IMR-90 (cell line): ENCODE results near the gene UBFD1. TPM values are rescaled to one million over a fixed set of nuclear protein-coding genes. Genes with fewer than 3 reads are reported as not detected.

ENCODE experiments used
- ATAC-seq: fragments of 200-7000 bp; cut with Tn5 transposase; 2 replicates; pipeline ENCODE4 v1.9.1; 2020; ENCODE audit warnings: low read depth, mild to moderate bottlenecking, moderate library complexity
- BruUV-seq: library from RNA; stranded (reverse); fragments of 400-500 nt; replicated peaks from 2 replicates; lab custom pipeline; 2021; lab: Mats Ljungman, UMichigan
- CTCF ChIA-PET: fragments of 300-600 bp; formaldehyde crosslinking; extraction: SDS; loops from one replicate; lab custom pipeline; 2021; ENCODE audit warnings: antibody characterized with exemption; lab: Yijun Ruan, JAX
- POLR2A ChIA-PET: fragments of 300-600 bp; sonication (Branson Sonifier 250); formaldehyde crosslinking; loops from one replicate; lab custom pipeline; 2022; ENCODE audit warnings: antibody characterized with exemption; ENCODE audit not compliant: unreplicated experiment; lab: Charles Lee
- DNase-seq: peaks from one replicate; pipeline ENCODE4 v3.0.0; 2013
- H2AFZ ChIP-seq: replicated peaks from 2 replicates; pipeline ENCODE3; 2013; ENCODE audit warnings: low read length, mild to moderate bottlenecking; ENCODE audit not compliant: poor library complexity
- H2AK5ac ChIP-seq: 2 replicates; pipeline ENCODE4 v1.6.1; 2013; ENCODE audit warnings: low read depth, low read length, inconsistent platforms
- H2AK9ac ChIP-seq: replicated peaks from 2 replicates; pipeline ENCODE3; 2013; ENCODE audit warnings: mild to moderate bottlenecking, low read depth, low read length, moderate library complexity; ENCODE audit not compliant: poor library complexity
- H2BK120ac ChIP-seq: 2 replicates; pipeline ENCODE4 v1.6.1; 2013; ENCODE audit warnings: low read depth, low read length, inconsistent platforms
- H2BK15ac ChIP-seq: 3 replicates; pipeline ENCODE4 v1.6.1; 2013; ENCODE audit warnings: low read depth, low read length, inconsistent platforms
- H2BK20ac ChIP-seq: 2 replicates; pipeline ENCODE4 v1.6.1; 2013; ENCODE audit warnings: low read depth, mild to moderate bottlenecking, inconsistent platforms, low read length, moderate library complexity
- H2BK5ac ChIP-seq: 2 replicates; pipeline ENCODE4 v1.6.1; 2013; ENCODE audit warnings: mild to moderate bottlenecking, low read depth, low read length, inconsistent platforms; ENCODE audit not compliant: poor library complexity, severe bottlenecking
- H3K14ac ChIP-seq: replicated peaks from 2 replicates; pipeline ENCODE4 v1.6.1; 2013; ENCODE audit warnings: low read depth, low read length, inconsistent platforms
- H3K18ac ChIP-seq: 2 replicates; pipeline ENCODE4 v1.6.1; 2013; ENCODE audit warnings: low read depth, low read length, control low read depth
- H3K23ac ChIP-seq: 2 replicates; pipeline ENCODE4 v1.6.1; 2013; ENCODE audit warnings: low read depth, low read length, inconsistent platforms
- H3K27ac ChIP-seq: 2 replicates; pipeline ENCODE4 v1.5.1; 2013; ENCODE audit warnings: mild to moderate bottlenecking, control low read depth, low read length; ENCODE audit not compliant: insufficient read depth
- H3K27me3 ChIP-seq: 2 replicates; pipeline ENCODE4 v1.6.1; 2013; ENCODE audit warnings: low read length; ENCODE audit not compliant: control insufficient read depth, insufficient read depth
- H3K36me3 ChIP-seq: 2 replicates; pipeline ENCODE4 v1.6.1; 2013; ENCODE audit warnings: low read length, mixed read lengths; ENCODE audit not compliant: control insufficient read depth, insufficient read depth
- H3K4ac ChIP-seq: 2 replicates; pipeline ENCODE4 v1.6.1; 2013; ENCODE audit warnings: low read depth, low read length, inconsistent platforms
- H3K4me1 ChIP-seq: 2 replicates; pipeline ENCODE4 v1.6.1; 2013; ENCODE audit warnings: low read length, mixed read lengths; ENCODE audit not compliant: control insufficient read depth, insufficient read depth
- H3K4me2 ChIP-seq: 2 replicates; pipeline ENCODE4 v1.6.1; 2013; ENCODE audit warnings: low read depth, mild to moderate bottlenecking, control low read depth, low read length, moderate library complexity
- H3K4me3 ChIP-seq: 2 replicates; pipeline ENCODE4 v1.5.1; 2013; ENCODE audit warnings: low read depth, mild to moderate bottlenecking, control low read depth, low read length, moderate library complexity; ENCODE audit not compliant: insufficient read depth
- H3K56ac ChIP-seq: 2 replicates; pipeline ENCODE4 v1.6.1; 2013; ENCODE audit warnings: low read length, inconsistent platforms; ENCODE audit not compliant: insufficient read depth; ENCODE audit errors: extremely low read depth
- H3K79me1 ChIP-seq, 2 experiments: 2 replicates each; pipeline ENCODE4 v1.6.1; 2013; ENCODE audit warnings: low read length in 2 of 2, inconsistent platforms in 1 of 2, low read depth in 1 of 2
- H3K9ac ChIP-seq: 2 replicates; pipeline ENCODE4 v1.6.1; 2013; ENCODE audit warnings: low read depth, low read length, control low read depth
- H3K9me1 ChIP-seq: 2 replicates; pipeline ENCODE4 v1.6.1; 2013; ENCODE audit warnings: low read length, inconsistent platforms; ENCODE audit not compliant: insufficient read depth
- H3K9me3 ChIP-seq: 2 replicates; pipeline ENCODE4 v1.6.1; 2013; ENCODE audit warnings: low read length; ENCODE audit not compliant: control insufficient read depth, insufficient read depth
- H4K20me1 ChIP-seq: 2 replicates; pipeline ENCODE4 v1.6.1; 2013; ENCODE audit warnings: low read length, inconsistent platforms; ENCODE audit not compliant: insufficient read depth
- H4K5ac ChIP-seq: 2 replicates; pipeline ENCODE4 v1.6.1; 2013; ENCODE audit warnings: mild to moderate bottlenecking, low read depth, low read length, control low read depth
- H4K8ac ChIP-seq, 2 experiments: 2 replicates each; pipeline ENCODE4 v1.6.1; 2013; ENCODE audit warnings: low read depth in 2 of 2, low read length in 2 of 2, control low read depth in 1 of 2, inconsistent platforms in 1 of 2
- H4K91ac ChIP-seq: 2 replicates; pipeline ENCODE4 v1.6.1; 2013; ENCODE audit warnings: low read depth, low read length, inconsistent platforms; ENCODE audit not compliant: insufficient read depth
- BHLHE40 ChIP-seq: fragments of 150-350 bp; IDR thresholded peaks from 2 replicates; pipeline ENCODE4 v1.6.1; 2016; ENCODE audit warnings: mild to moderate bottlenecking, low read depth, low read length
- CEBPB ChIP-seq: IDR thresholded peaks from 2 replicates; pipeline ENCODE4 v1.6.1; 2012; ENCODE audit warnings: low read depth, low read length, improper control_type of control experiment
- MAFK ChIP-seq: IDR thresholded peaks from 2 replicates; pipeline ENCODE4 v1.6.1; 2012; ENCODE audit warnings: low read depth, low read length, improper control_type of control experiment
- MAZ ChIP-seq: IDR thresholded peaks from 2 replicates; pipeline ENCODE4 v1.6.1; 2012; ENCODE audit warnings: low read depth, mild to moderate bottlenecking, low read length, improper control_type of control experiment, moderate library complexity, borderline replicate concordance
- POLR2A ChIP-seq: IDR thresholded peaks from 2 replicates; pipeline ENCODE4 v1.6.1; 2012; ENCODE audit warnings: mild to moderate bottlenecking, low read depth, low read length
- RCOR1 ChIP-seq: IDR thresholded peaks from 2 replicates; pipeline ENCODE4 v1.6.1; 2012; ENCODE audit warnings: mild to moderate bottlenecking, low read length, improper control_type of control experiment; ENCODE audit not compliant: insufficient replicate concordance
- SMC3 ChIP-seq: fragments of 150-350 bp; IDR thresholded peaks from 2 replicates; pipeline ENCODE4 v1.6.1; 2016; ENCODE audit warnings: low read depth, mild to moderate bottlenecking, antibody characterized with exemption, low read length, moderate library complexity
- WGBS, 2 experiments: methylation state at CpG; one replicate each; pipeline versions ENCODE4 v1.1.5 to v1.1.7; 2013; ENCODE audit warnings: missing lambda C conversion rate in 2 of 2; ENCODE audit not compliant: insufficient read length in 1 of 2; ENCODE audit errors: extremely low coverage in 2 of 2; 5-methylcytosine and 5-hydroxymethylcytosine counted together
- dilution Hi-C: fragments of 300-500 bp; cut with HindIII; formaldehyde crosslinking; loops from one replicate; pipeline ENCODE4 v1.14.3; 2018; ENCODE audit warnings: low sequenced_read_pairs; ENCODE audit not compliant: unreplicated experiment
- in situ Hi-C: fragments of 300-500 bp; cut with MboI; formaldehyde crosslinking; loops from 3 replicates; pipeline ENCODE4 v1.14.3; 2019; ENCODE audit warnings: low sequenced_read_pairs, inconsistent platforms, mixed read lengths
- intact Hi-C: fragments of 100-400 bp; cut with micrococcal nuclease; formaldehyde crosslinking; loops from 2 replicates; pipeline ENCODE4 v1.10.0; 2022
- polyA plus RNA-seq, 3 experiments: library from polyadenylated mRNA; depleted of rRNA; stranded (reverse); fragments of >200 nt; gene quantifications; 2 replicates each; pipeline ENCODE4 v1.2.3, GENCODE V29; 2012; ENCODE audit warnings: low replicate concordance in 1 of 3
- total RNA-seq: library from RNA; depleted of rRNA; stranded (reverse); fragments of >200 nt; gene quantifications from 2 replicates; pipeline ENCODE4 v1.2.3, GENCODE V29; 2012
- TF ChIP-seq, protein P1 (sequence below): fragments of 150-350 bp; IDR thresholded peaks from 2 replicates; pipeline ENCODE4 v1.6.1; 2016; ENCODE audit warnings: low read depth, mild to moderate bottlenecking, low read length, moderate library complexity, borderline replicate concordance
- TF ChIP-seq, protein P2 (sequence below): conservative IDR thresholded peaks from 2 replicates; pipeline ENCODE4 v1.5.1; 2012; ENCODE audit warnings: mild to moderate bottlenecking, low read depth, low read length, improper control_type of control experiment

The UBFD1 gene
- total and polyA plus RNA-seq, 2 of the 4 experiments (the other 2 are of a cell fraction), result 39.3 to 55.0 TPM

DNA sequence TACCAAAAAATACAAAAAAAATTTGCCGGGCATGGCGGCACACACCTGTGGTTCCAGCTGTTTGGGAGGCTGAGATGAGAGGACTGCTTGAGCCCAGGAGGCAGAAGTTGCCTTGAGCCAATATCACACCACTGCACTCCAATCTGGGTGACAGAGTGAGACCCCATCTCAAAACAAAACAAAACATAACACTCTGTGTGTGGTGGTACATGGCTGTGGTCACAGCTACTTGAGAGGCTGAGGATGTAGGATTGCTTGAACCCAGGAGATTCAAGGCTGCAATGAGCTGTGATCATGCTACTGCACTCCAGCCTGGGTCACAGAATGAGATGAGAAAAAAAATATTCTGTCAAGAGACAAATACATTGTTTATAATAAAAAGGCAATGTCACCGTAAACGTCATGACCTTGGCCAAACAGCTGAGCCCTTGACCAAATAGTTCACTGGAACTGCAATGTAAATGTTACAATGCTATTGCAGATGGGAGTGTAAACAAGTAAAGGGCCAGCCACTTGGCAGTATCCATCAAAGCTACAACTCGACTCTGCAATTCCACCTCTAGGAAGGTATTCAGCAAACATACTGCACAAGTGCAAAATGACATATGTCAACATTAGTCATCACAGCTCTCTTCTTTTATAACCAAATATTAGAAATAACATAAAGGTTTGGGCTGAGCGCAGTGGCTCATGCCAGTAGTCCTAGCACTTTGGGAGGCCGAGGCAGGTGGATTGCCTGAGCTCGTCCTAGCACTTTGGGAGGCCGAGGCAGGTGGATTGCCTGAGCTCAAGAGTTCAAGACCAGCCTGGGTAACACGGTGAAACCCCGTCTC, 17.3 kb upstream of the UBFD1 start:
- H4K91ac ChIP-seq, result no peak overlapping the region
- H3K4me2 ChIP-seq, result no peak overlapping the region
- no peak overlapping the region for H2BK15ac ChIP-seq
- no peak overlapping the region for H3K18ac ChIP-seq
- H3K9ac ChIP-seq, result no peak overlapping the region
- no peak overlapping the region for H4K5ac ChIP-seq
- peaks cover 4 to 34% of the 10 kb centered on the region in 2 experiments; a peak in 3 of 4 replicates for H3K79me1 ChIP-seq
- no peak overlapping the region for H2BK20ac ChIP-seq
- H2AFZ ChIP-seq, result no peak overlapping the region
- no peak overlapping the region for H2AK5ac ChIP-seq
- no peak overlapping the region for H3K27ac ChIP-seq
- no peaks in the 10 kb centered on the region for H3K9me3 ChIP-seq
- no TSS peak for BruUV-seq
- peaks cover 28% of the 10 kb centered on the region for H3K36me3 ChIP-seq
- peaks cover 6% of the 10 kb centered on the region for H3K9me1 ChIP-seq
- no peak overlapping the region for H4K8ac ChIP-seq
- 100% methylated on average over 1 of the region's 11 CpGs; no CpG with 5 or more reads in 1 of the 2 experiments for WGBS, 2 experiments
- H3K4me3 ChIP-seq, result no peak overlapping the region
- peaks cover 2% of the 10 kb centered on the region; the same call in 1 of the 2 replicates for H3K4me1 ChIP-seq
- H3K23ac ChIP-seq, result no peak overlapping the region
- H4K20me1 ChIP-seq, result no peaks in the 10 kb centered on the region; the same call in 1 of the 2 replicates
- POLR2A ChIA-PET, result no interaction called here
- H2AK9ac ChIP-seq, result no peak overlapping the region
- no peak for DNase-seq
- H3K14ac ChIP-seq, result no peak overlapping the region
- in situ Hi-C loops (no loop called here), intact Hi-C loops (no loop called here), dilution Hi-C loops (no loop called here)
- no peak overlapping the region for H2BK120ac ChIP-seq
- no peak for ATAC-seq
- H2BK5ac ChIP-seq, result no peak overlapping the region
- no peaks in the 10 kb centered on the region for H3K27me3 ChIP-seq
- CTCF ChIA-PET, result interaction anchor here (0.7 kb wide), 1 partner anchor 34 kb away, joined by 4 read pairs; no protein-coding TSS in a partner anchor
- H3K4ac ChIP-seq, result no peak overlapping the region
- no peak overlapping the region for H3K56ac ChIP-seq
- no peak for TF ChIP-seq CEBPB
- TF ChIP-seq, protein P1, sequence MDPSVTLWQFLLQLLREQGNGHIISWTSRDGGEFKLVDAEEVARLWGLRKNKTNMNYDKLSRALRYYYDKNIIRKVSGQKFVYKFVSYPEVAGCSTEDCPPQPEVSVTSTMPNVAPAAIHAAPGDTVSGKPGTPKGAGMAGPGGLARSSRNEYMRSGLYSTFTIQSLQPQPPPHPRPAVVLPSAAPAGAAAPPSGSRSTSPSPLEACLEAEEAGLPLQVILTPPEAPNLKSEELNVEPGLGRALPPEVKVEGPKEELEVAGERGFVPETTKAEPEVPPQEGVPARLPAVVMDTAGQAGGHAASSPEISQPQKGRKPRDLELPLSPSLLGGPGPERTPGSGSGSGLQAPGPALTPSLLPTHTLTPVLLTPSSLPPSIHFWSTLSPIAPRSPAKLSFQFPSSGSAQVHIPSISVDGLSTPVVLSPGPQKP, result no peak
- no peak for TF ChIP-seq POLR2A
- no peak for TF ChIP-seq MAFK
- no peak for TF ChIP-seq RCOR1
- TF ChIP-seq BHLHE40, result no peak
- TF ChIP-seq, protein P2, sequence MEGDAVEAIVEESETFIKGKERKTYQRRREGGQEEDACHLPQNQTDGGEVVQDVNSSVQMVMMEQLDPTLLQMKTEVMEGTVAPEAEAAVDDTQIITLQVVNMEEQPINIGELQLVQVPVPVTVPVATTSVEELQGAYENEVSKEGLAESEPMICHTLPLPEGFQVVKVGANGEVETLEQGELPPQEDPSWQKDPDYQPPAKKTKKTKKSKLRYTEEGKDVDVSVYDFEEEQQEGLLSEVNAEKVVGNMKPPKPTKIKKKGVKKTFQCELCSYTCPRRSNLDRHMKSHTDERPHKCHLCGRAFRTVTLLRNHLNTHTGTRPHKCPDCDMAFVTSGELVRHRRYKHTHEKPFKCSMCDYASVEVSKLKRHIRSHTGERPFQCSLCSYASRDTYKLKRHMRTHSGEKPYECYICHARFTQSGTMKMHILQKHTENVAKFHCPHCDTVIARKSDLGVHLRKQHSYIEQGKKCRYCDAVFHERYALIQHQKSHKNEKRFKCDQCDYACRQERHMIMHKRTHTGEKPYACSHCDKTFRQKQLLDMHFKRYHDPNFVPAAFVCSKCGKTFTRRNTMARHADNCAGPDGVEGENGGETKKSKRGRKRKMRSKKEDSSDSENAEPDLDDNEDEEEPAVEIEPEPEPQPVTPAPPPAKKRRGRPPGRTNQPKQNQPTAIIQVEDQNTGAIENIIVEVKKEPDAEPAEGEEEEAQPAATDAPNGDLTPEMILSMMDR, result no peak
- TF ChIP-seq MAZ, result no peak
- no peak for TF ChIP-seq SMC3
